DMS 273 treated with DMSO at 0.1 percent for 48 hours (cell line): ENCODE results near the gene ZBTB46.

Experiments
- DNase-seq: peaks from one replicate; lab custom pipeline; 2025; lab: John Stamatoyannopoulos, UW

ZBTB46 gene

GRCh38 chr20:63837479-63837878 lies 6.4 kb upstream of the ZBTB46 start:
- DNase-seq = no peak

GRCh38 chr20:63836458-63837344 lies 5.6 kb upstream of the ZBTB46 start:
- DNase-seq = peak; percentile 73

GRCh38 chr20:63835021-63835858 lies 4.2 kb upstream of the ZBTB46 start:
- peak; percentile 98 for DNase-seq

- no peak for DNase-seq
These were observed 3.4 kb upstream of the ZBTB46 start for GRCh38 chr20:63834491-63834880.

- no peak for DNase-seq
These were observed 2.9 kb upstream of the ZBTB46 start for GRCh38 chr20:63833776-63834490.

- DNase-seq = no peak
These were observed 1.1 kb upstream of the ZBTB46 start for GRCh38 chr20:63831993-63832686.

- DNase-seq = no peak
These were observed 555 bp upstream of the ZBTB46 start for GRCh38 chr20:63831646-63831992.

- no peak for DNase-seq
These were observed 874 bp downstream of the ZBTB46 start for GRCh38 chr20:63829945-63830835.

GRCh38 chr20:63829603-63829944 lies 1.5 kb downstream of the ZBTB46 start:
- DNase-seq = no peak

GRCh38 chr20:63828951-63829350 lies 2.1 kb downstream of the ZBTB46 start:
- no peak for DNase-seq

- no peak for DNase-seq
These were observed 2.5 kb downstream of the ZBTB46 start for GRCh38 chr20:63828545-63828944.

GRCh38 chr20:63828124-63828523 lies 2.9 kb downstream of the ZBTB46 start:
- DNase-seq = no peak

GRCh38 chr20:63826753-63827152 lies 4.3 kb downstream of the ZBTB46 start:
- DNase-seq = no peak

GRCh38 chr20:63825331-63826118 lies 5.5 kb downstream of the ZBTB46 start:
- no peak for DNase-seq

GRCh38 chr20:63823691-63824311 lies 7.3 kb downstream of the ZBTB46 start:
- no peak for DNase-seq

GRCh38 chr20:63822276-63822696 lies 8.8 kb downstream of the ZBTB46 start:
- DNase-seq = no peak

GRCh38 chr20:63821811-63822210 lies 9.3 kb downstream of the ZBTB46 start:
- DNase-seq = no peak

- DNase-seq = no peak
These were observed 11.7 kb downstream of the ZBTB46 start for GRCh38 chr20:63819224-63819921.
